HG03108 (cell line): ENCODE data around the gene MYCN.
"Not testable (repeated sequence)": the region's sequence is repeated elsewhere in the genome, so short reads cannot be mapped to it uniquely, and the experiment has no call there.

ENCODE experiments used
- ATAC-seq: cut with Tn5 transposase; IDR thresholded peaks from one replicate; pipeline ENCODE4 v1.9.1; 2021; ENCODE audit warnings: moderate library complexity; ENCODE audit not compliant: unreplicated experiment

MYCN gene

DNA sequence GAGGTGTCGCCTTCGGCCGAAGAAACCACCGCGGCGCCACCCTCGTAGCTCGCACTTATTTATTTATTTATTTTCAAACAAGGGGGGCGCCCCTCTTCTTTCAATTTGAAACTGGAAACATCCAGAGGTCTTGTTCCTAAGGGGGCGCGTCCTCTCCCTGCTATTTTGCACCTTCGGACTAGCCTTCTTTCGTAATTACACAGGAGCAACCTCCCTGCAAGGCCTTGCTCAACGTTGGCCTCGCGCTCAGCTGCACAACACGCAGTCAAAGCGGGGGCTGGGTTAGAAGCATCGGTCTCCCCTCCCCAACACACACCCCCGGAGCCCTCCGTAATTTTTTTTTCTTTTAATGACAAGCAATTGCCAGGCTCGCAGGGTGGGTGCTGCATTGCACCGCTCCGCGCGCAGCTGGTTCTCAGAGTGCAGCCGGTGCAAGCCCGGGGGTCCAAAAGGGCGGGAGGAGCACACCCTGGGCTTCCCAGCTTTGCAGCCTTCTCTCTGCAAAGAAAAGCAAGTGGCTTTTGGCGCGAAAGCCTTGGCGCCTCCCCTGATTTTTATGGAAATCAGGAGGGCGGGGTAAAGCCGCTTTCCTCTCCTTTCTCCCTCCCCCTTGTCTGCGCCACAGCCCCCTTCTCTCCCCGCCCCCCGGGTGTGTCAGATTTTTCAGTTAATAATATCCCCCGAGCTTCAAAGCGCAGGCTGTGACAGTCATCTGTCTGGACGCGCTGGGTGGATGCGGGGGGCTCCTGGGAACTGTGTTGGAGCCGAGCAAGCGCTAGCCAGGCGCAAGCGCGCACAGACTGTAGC, at the start of gene MYCN:
MYCN (plus strand) TSS at position 697 of the 807 bp plus-strand sequence. CDS start 1,515 bp downstream, outside the sequence.
- ATAC-seq = no peak

DNA sequence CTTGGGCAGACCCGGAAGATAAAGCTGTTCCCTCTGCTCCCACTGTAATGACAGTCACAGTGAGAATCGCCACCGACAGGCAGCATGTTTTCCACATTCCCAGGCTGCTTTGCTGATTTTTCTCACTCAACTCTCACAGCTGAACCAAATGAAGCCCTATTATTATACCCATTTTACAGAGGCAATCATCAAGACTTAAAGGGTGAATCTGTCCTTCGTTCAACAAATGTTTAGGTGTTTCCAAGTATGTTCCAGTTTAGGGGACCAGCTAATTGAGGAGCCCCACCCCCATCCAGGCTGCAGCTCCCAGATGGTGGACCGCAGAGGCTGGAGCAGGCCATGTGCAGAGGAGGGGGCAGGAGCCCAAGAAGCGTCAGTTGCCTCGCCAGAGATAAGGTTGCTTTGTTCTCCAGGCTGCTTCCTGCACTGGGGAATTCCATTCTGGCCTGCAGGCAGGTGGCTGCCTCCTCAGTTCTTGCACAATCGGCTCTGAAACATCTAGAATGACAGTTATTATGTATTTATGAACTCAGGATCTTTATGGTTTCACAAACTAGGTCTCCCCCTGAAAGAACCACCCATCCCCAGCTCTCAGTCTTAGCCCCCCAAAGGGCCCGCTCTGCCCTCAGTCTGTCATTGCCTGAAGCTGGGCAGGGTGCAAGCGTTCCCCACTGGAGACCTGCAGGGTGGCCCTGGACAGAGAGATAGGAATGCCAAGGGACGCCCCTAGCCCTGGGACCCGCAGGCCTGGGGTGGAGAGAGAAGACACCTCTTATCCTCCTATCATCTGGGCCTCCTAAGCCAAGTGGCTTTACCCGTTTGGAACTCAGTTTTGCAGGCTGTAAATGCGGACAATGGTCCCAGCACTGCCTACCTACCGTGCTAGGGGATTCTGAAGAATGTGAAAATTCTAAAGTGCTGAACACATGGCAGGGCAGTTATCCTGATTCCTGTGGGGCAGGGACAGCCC, 49.1 kb upstream of the MYCN start:
- no peak for ATAC-seq

- no peak for ATAC-seq
Observed at GRCh38 chr2:15892151-15892880, 48.0 kb upstream of the MYCN start.

GRCh38 chr2:15893085-15893484, 47.3 kb upstream of the MYCN start:
- no peak for ATAC-seq

DNA sequence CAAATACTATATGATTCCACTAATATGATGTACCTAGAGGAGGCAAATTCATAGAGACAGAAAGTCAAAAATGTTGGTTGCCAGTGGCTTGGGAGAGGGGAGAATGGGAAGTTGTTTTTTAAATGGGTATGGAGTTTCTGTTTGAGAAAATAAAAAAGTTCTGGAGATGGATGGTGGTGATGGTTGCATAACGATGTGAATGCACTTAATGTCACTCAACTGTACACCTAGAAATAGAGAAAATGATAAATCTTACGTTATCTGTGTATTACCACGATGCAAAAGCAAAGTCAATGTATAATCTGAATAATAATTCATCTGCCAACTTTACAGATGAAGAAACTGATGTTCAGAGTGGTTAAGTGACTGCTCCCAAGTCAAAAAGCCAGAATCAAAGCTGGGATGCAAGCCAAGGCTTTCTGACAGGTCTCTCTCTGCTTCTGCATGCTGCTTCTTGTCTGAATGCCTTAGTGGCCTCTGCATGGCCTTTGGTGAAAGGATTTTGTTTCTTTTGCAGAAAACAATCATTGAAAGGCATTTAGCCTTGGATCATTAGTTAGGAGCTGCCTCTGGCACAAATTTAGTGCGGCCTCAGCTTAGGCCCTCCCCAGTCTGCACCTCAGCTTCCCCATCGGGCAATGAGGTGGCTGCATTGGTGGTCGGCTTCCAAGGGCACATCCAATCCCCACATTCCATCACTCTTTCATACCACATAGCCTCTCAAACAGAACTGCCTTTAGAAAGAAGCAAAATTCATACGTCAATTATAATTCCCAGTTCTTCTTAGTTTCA, 46.5 kb upstream of the MYCN start:
- no peak for ATAC-seq

- ATAC-seq = no peak
Observed at GRCh38 chr2:15894481-15895144, 45.7 kb upstream of the MYCN start.

DNA sequence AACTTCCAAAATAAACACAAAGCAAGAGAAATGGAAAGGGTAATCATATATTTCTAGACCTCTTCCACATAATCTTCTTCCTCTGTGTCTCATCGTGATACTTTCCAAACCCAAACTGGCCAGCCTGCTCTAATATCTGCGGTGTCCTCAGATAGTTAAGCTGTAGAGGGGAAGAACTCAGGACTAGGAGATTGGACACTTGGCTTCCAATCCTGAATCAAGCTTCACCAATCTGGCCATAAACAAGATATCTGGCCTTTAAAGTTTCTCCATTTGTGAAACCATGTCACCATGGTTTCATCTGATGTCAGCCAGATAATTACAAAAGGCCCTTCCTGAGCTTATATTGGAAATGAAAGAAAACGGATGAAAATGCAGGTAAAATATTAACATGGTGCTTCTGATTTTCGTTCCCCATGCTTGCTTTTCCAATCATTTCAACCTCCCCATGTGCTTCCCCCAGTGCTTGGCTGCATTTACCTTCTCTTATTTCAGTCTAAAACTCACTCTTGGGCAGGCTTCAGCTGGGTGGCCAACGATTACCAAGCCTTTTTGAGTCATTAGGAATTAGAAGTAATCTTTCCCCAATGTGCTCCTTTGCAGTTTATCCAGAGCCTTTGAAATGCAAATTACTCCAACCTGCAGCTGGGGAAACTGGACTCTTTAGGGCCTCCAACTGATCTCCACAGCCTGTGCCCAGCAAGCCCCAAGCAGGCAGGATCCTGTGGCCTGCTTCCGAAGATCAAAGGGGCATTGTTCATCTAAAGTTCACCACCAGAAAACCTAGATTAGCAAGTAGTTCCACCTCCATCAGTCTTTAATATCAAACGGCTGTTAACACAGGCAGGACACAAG, 44.5 kb upstream of the MYCN start:
- ATAC-seq = no peak

- no peak for ATAC-seq
Observed at GRCh38 chr2:15896859-15897258, 43.5 kb upstream of the MYCN start.

DNA sequence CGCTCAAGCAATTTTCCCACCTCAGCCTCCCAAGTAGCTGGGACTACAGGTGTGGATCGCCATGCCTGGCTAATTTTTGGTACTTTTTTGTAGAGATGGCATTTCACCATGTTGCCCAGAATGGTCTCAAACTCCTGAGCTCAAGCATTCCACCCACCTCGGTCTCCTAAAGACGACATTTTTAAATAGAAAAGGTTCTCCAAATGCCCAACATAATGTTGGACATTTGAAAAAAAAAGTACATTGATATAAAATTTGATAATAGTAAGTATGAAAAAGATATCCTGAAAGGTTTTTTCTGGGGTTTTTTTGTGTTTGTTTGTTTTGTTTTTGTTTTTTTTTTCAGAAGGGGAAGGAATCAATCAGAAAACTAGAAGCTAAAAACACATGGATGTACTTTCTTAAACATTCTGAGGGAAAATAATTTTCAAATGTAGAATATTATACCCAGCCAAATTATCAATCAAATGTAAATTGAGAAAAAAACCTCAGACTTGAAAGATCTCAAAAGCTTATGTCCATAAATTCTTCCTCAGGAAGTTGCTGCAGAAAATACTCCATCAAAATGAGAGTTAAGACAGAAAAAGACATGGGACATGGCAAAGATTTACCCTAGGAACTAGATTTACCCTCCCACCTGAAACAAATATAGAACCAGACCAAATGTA, 42.8 kb upstream of the MYCN start:
- ATAC-seq = no peak

- no peak for ATAC-seq
Observed at GRCh38 chr2:15899327-15899612, 41.1 kb upstream of the MYCN start.

DNA sequence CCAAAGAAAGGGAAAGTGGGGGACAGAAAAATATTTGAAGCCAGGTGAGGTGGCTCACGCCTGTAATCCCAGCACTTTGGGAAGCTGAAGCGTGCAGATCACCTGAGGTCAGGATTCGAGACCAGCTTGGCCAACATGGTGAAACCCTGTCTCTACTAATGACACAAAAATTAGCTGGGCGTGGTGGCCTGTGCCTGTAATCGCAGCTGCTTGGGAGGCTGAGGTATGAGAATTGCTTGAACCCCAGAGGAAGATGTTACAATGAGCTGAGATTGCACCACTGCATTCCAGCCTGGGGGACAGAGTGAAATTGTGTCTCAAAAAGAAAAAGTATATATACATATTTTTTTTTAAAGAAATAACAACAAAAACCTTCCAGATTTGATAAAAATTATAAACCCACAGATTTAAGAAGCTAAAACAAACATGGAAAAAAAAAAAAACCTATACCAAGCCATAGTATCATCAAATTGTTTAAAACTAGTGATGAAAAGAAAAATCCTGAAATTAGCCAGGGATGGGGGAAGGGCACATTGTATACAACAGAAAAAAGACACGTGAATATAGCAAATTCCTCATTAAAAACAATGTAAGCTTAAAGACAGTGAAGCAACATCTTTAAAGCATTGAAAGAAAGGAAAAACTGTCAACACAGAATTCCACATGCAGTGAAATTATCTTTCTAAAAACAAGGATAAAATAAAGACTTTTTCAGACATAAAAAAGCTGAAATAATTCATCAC, 40.4 kb upstream of the MYCN start:
- ATAC-seq = no peak

- ATAC-seq = no peak
Observed at GRCh38 chr2:15901095-15901807, 39.1 kb upstream of the MYCN start.

DNA sequence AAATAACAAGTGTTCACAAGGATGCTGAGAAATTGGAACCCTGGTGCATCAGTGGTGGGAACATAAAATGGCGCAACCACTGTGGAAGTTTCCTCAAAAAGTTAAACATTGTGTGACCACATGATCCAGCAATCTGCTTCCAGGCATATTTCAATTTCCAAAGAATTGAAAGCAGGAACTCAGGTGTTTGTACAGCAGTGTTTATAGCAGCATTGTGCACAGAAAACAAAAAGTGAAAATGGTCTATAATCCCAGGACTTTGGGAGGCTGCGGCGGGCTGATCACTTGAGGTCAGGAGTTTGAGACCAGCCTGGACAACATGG, 38.6 kb upstream of the MYCN start:
- no peak for ATAC-seq

DNA sequence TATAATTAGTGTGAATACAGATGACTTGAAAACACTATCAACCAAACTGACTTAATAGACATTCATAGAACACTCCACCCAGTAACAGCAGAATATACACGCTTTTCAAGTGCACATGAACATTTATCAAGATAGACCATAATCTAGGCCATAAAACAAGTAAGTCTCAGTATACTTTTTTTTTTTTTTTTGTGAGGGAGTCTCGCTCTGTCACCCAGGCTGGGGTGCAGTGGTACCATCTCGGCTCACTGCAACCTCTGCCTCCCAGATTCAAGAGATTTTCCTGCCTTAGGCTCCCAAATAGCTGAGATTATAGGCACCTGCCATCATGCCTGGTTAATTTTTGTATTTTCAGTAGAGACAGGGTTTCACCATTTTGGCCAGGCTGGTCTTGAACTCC, 36.4 kb upstream of the MYCN start:
- ATAC-seq = not testable (repeated sequence)

DNA sequence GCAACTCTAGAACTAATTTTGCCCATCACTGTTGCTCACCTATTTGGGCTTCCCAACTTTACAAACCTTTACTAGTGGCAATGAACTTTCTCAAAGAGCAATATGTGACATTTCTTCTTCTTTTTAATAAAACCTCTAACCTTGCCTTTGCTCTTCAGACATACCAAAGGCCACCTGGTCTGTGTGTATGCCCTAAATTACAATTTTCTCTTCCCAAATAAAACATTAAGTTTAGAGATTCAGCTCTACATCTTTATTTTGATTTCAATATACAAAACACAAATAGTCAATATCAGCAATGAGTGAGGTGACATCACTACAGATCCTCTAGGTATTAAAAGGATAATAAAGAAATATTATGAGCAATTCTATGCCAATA, 35.1 kb upstream of the MYCN start:
- ATAC-seq = no peak

DNA sequence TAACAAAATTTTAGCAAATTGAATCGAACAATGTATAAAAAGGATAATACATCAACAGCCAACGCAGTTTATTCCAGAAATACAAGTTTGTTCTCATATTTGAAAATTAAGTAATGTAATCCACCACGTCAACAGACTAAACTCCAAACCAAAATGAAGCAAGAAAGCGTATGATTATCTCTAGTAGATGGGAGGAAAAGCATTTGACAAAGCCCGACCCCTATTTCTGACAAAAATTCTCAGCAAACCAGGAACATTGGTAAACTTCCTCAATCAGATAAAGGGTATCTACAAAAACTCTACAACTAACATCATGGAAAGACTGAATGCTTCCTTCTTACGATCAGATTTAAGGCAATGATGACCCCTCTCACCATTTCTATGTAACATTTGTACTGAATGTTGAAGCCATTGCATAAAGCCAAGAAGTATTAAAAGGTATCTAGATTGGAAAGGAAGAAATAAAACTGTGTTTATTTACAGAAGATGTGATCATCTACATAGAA, 34.3 kb upstream of the MYCN start:
- ATAC-seq = no peak

- no peak for ATAC-seq
Observed at GRCh38 chr2:15906778-15907177, 33.6 kb upstream of the MYCN start.
